Right lobe of liver (tissue), 4 donors: Measurements from ENCODE around the gene ATXN10.

Source experiments
- CTCF ChIP-seq, 4 donors: fragments of 200-600 bp in 3 of 4; fragments of 450-650 bp in 1 of 4; IDR thresholded peaks; one replicate each; pipeline versions ENCODE4 v1.5.1 to v1.8.0; 2016 to 2022; ENCODE audit warnings: antibody characterized with exemption in 4 of 4, mild to moderate bottlenecking in 2 of 4
- POLR2A ChIP-seq: fragments of 450-650 bp; IDR thresholded peaks from one replicate; pipeline ENCODE4 v1.6.1; 2017; ENCODE audit warnings: antibody characterized with exemption, mild to moderate bottlenecking
- donor health status: DM: no; HTN: no; CAD: no.
- donor health status: DM: no; HTN: no; CAD: no.
- donor health status: DM: no; HTN: yes; CAD: no.

GRCh38 chr22:45785458-45785857, 113.8 kb downstream of the ATXN10 start:
- no peak for TF ChIP-seq POLR2A
- TF ChIP-seq CTCF (IDR thresholded peaks at IDR 0.05): no peak
